Fibroblast of skin of right quadriceps (primary cell): ENCODE data around the gene LYPD3.
"Not testable (repeated sequence)": the region's sequence is repeated elsewhere in the genome, so short reads cannot be mapped to it uniquely, and the experiment has no call there.

ENCODE experiments used
- DNase-seq: peaks from one replicate; pipeline ENCODE4 v3.0.0-alpha.2; 2013

Gene LYPD3

GRCh38 chr19:43465468-43466120 lies at the start of gene LYPD3:
Gene LYPD3 (minus strand): TSS chr19:43465608. CDS start chr19:43465571, 37 bp downstream.
- peak; percentile 11 for DNase-seq

GRCh38 chr19:43512399-43512798 lies 47.0 kb upstream of the LYPD3 start:
- not testable (repeated sequence) for DNase-seq

- no peak for DNase-seq
Measured at GRCh38 chr19:43511324-43511723, 45.9 kb upstream of the LYPD3 start.

- no peak for DNase-seq
Measured at GRCh38 chr19:43510713-43511112, 45.3 kb upstream of the LYPD3 start.

- DNase-seq: no peak
Measured at GRCh38 chr19:43507880-43508279, 42.5 kb upstream of the LYPD3 start.

- no peak for DNase-seq
Measured at GRCh38 chr19:43506629-43507028, 41.2 kb upstream of the LYPD3 start.

- DNase-seq: no peak
Measured at GRCh38 chr19:43505941-43506340, 40.5 kb upstream of the LYPD3 start.

- no peak for DNase-seq
Measured at GRCh38 chr19:43505186-43505456, 39.7 kb upstream of the LYPD3 start.

GRCh38 chr19:43504426-43505185 lies 39.2 kb upstream of the LYPD3 start, which contains the start of gene PHLDB3:
Gene PHLDB3 (minus strand): TSS chr19:43504746. CDS start chr19:43504118, 628 bp downstream.
- DNase-seq: no peak

GRCh38 chr19:43503501-43504425 lies 38.4 kb upstream of the LYPD3 start:
- peak; percentile 87 for DNase-seq

- no peak for DNase-seq
Measured at GRCh38 chr19:43502419-43502976, 37.1 kb upstream of the LYPD3 start.

- no peak for DNase-seq
Measured at GRCh38 chr19:43501661-43502418, 36.4 kb upstream of the LYPD3 start.

- no peak for DNase-seq
Measured at GRCh38 chr19:43499042-43499441, 33.6 kb upstream of the LYPD3 start.

- no peak for DNase-seq
Measured at GRCh38 chr19:43498233-43498842, 32.9 kb upstream of the LYPD3 start.

- DNase-seq: no peak
Measured at GRCh38 chr19:43496960-43497359, 31.6 kb upstream of the LYPD3 start.

GRCh38 chr19:43495082-43495481 lies 29.7 kb upstream of the LYPD3 start:
- no peak for DNase-seq

- no peak for DNase-seq
Measured at GRCh38 chr19:43490759-43491158, 25.4 kb upstream of the LYPD3 start.

- DNase-seq: no peak
Measured at GRCh38 chr19:43489979-43490599, 24.7 kb upstream of the LYPD3 start.

- no peak for DNase-seq
Measured at GRCh38 chr19:43489310-43489709, 23.9 kb upstream of the LYPD3 start.

GRCh38 chr19:43488179-43488578 lies 22.8 kb upstream of the LYPD3 start:
- no peak for DNase-seq

- no peak for DNase-seq
Measured at GRCh38 chr19:43486412-43486811, 21.0 kb upstream of the LYPD3 start.
